Measurements from ENCODE around the gene ASIC2. TPM values are rescaled to one million over a fixed set of nuclear protein-coding genes. Genes with fewer than 3 reads are reported as not detected.

Gene ASIC2
- total RNA-seq, 1 experiment from 2014 or later = 0.74 TPM

- Histone ChIP-seq H3K27ac (ENCODE audit: insufficient read length, low read depth, low read length) (no peak overlapping the region), H4K91ac (ENCODE audit: insufficient read length, low read depth, low read length) (no peak overlapping the region), H2BK15ac (ENCODE audit: low read depth, low read length) (no peak overlapping the region), H3K79me2 (ENCODE audit: insufficient read depth, low read length) (no peaks in the 10 kb centered on the region), H2BK20ac (ENCODE audit: low read depth, low read length, poor library complexity, severe bottlenecking) (no peak overlapping the region), H3K23ac (ENCODE audit: insufficient read length, low read depth, low read length) (no peak overlapping the region), H2AFZ (ENCODE audit: low read length) (no peak overlapping the region), H2BK120ac (ENCODE audit: low read depth, low read length, poor library complexity, severe bottlenecking) (no peak overlapping the region), H3K4me1 (ENCODE audit: insufficient read depth, low read length) (no peaks in the 10 kb centered on the region), H3K56ac (ENCODE audit: insufficient read length, low read depth, low read length) (no peak overlapping the region), H3K4me2 (ENCODE audit: insufficient read depth, insufficient read length, low read length) (no peak overlapping the region), H2AK5ac (ENCODE audit: insufficient read length, low read length) (no peak overlapping the region), H3K4ac (ENCODE audit: low read depth, low read length) (no peak overlapping the region), H3K23me2 (ENCODE audit: insufficient read length, low read depth, low read length, poor library complexity, severe bottlenecking) (no peaks in the 10 kb centered on the region), H3K79me1 (ENCODE audit: insufficient read depth, low read depth, low read length, poor library complexity, severe bottlenecking) (no peaks in the 10 kb centered on the region), H3K9me3 (ENCODE audit: control insufficient read depth, low read depth, low read length) (no peaks in the 10 kb centered on the region), H4K8ac (replicated peaks; ENCODE audit: insufficient read length, low read depth, low read length) (no peak overlapping the region), H3K18ac (ENCODE audit: insufficient read length, low read depth, low read length) (no peak overlapping the region), H3K9ac (ENCODE audit: extremely low read depth, insufficient read length, low read length) (no peak overlapping the region), H3K27me3 (ENCODE audit: insufficient read depth, low read length) (no peaks in the 10 kb centered on the region), H3K14ac (ENCODE audit: insufficient read depth, low read length) (no peak overlapping the region), H4K5ac (ENCODE audit: insufficient read length, low read depth, low read length) (no peak overlapping the region), H3T11ph (ENCODE audit: low read length) (no peak overlapping the region), H2BK5ac (ENCODE audit: insufficient read length, low read length) (no peak overlapping the region), H2BK12ac (ENCODE audit: insufficient read length, low read depth, low read length) (no peak overlapping the region), H4K20me1 (ENCODE audit: control insufficient read depth, insufficient read depth, insufficient read length) (peaks cover 4% of the 10 kb centered on the region)
- no CpG with 5 or more reads among the region's 10 CpGs for WGBS (ENCODE audit: extremely low coverage, insufficient read length, low lambda C conversion rate)
- Mint-ChIP-seq H3K27ac (no peak overlapping the region), H3K36me3 (ENCODE audit: insufficient read depth in 1 of 3, low read depth in 3 of 3) (no peaks in the 10 kb centered on the region), H3K9me3 (no peaks in the 10 kb centered on the region), H3K4me3 (no peak overlapping the region), H3K27me3 (ENCODE audit: low read depth) (peaks cover 39% of the 10 kb centered on the region), H3K4me1 (peaks cover 0 to 6% of the 10 kb centered on the region in 2 experiments; a peak in 2 of 4 replicates)
- no peak for TF ChIP-seq CTCF (conservative IDR thresholded peaks at IDR 0.05)
- no peak for DNase-seq
These were observed 26.5 kb downstream of the ASIC2 start for GRCh38 chr17:33266611-33267010.

Measured in H9 (cell line).